HG03378 (cell line): ENCODE results near the gene MOGAT3.

Experiments used
- ATAC-seq: cut with Tn5 transposase; IDR thresholded peaks from one replicate; pipeline ENCODE4 v1.9.1; 2021; ENCODE audit warnings: mild to moderate bottlenecking, moderate library complexity; ENCODE audit not compliant: unreplicated experiment

MOGAT3 gene

GRCh38 chr7:101234636-101235035, 33.8 kb upstream of the MOGAT3 start:
- no peak for ATAC-seq

GRCh38 chr7:101233907-101234547, 33.2 kb upstream of the MOGAT3 start:
- no peak for ATAC-seq

GRCh38 chr7:101232141-101232850, 31.5 kb upstream of the MOGAT3 start:
- no peak for ATAC-seq

GRCh38 chr7:101231644-101232043, 30.8 kb upstream of the MOGAT3 start:
- no peak for ATAC-seq

GRCh38 chr7:101226721-101227120, 25.9 kb upstream of the MOGAT3 start:
- ATAC-seq, result no peak

- no peak for ATAC-seq
These were observed 24.8 kb upstream of the MOGAT3 start for GRCh38 chr7:101225650-101226049.

GRCh38 chr7:101223528-101223927, 22.7 kb upstream of the MOGAT3 start:
- ATAC-seq, result no peak

GRCh38 chr7:101222275-101222830, 21.5 kb upstream of the MOGAT3 start:
- ATAC-seq, result no peak

- no peak for ATAC-seq
These were observed 19.5 kb upstream of the MOGAT3 start for GRCh38 chr7:101220295-101220694.

- no peak for ATAC-seq
These were observed 17.6 kb upstream of the MOGAT3 start for GRCh38 chr7:101218236-101219125.

GRCh38 chr7:101217388-101218235, 16.8 kb upstream of the MOGAT3 start, which contains the start of the genes PLOD3 and ZNHIT1:
TSS of gene PLOD3 (minus strand) at chr7:101217581. CDS start at chr7:101217274, 307 bp downstream.
TSS of gene ZNHIT1 (plus strand) at chr7:101218165. CDS start at chr7:101218196, 31 bp downstream.
- peak; percentile 66 for ATAC-seq

- peak; percentile 1 for ATAC-seq
These were observed 16.1 kb upstream of the MOGAT3 start for GRCh38 chr7:101216860-101217387.

- ATAC-seq, result no peak
These were observed 15.4 kb upstream of the MOGAT3 start for GRCh38 chr7:101216001-101216859.

- no peak for ATAC-seq
These were observed 11.2 kb upstream of the MOGAT3 start for GRCh38 chr7:101212014-101212413.

- ATAC-seq, result no peak
These were observed 10.7 kb upstream of the MOGAT3 start for GRCh38 chr7:101211501-101211900.

- no peak for ATAC-seq
These were observed 9.3 kb upstream of the MOGAT3 start for GRCh38 chr7:101210143-101210542.

- no peak for ATAC-seq
These were observed 8.0 kb upstream of the MOGAT3 start for GRCh38 chr7:101208794-101209193.

- ATAC-seq, result no peak
These were observed 6.6 kb upstream of the MOGAT3 start for GRCh38 chr7:101207459-101207858.

- no peak for ATAC-seq
These were observed 5.8 kb upstream of the MOGAT3 start for GRCh38 chr7:101206665-101207042.
